Trophoblast cell (in vitro differentiated cells and primary cell): ENCODE results near the gene ZNF799.

ENCODE experiments used
- DNase-seq, 2 donors: peaks; one replicate each; pipeline ENCODE4 v3.0.0-alpha.2; 2016
- H2AFZ ChIP-seq: 2 replicates; pipeline ENCODE4 v1.6.1; 2013; ENCODE audit warnings: low read length, moderate library complexity, mild to moderate bottlenecking; ENCODE audit not compliant: insufficient read depth, poor library complexity
- H2AK5ac ChIP-seq: 2 replicates; pipeline ENCODE4 v1.6.1; 2013; ENCODE audit warnings: mild to moderate bottlenecking, low read length
- H2BK120ac ChIP-seq: 2 replicates; pipeline ENCODE4 v1.6.1; 2013; ENCODE audit warnings: low read length, mild to moderate bottlenecking, moderate library complexity; ENCODE audit not compliant: insufficient read depth, poor library complexity
- H2BK12ac ChIP-seq: 2 replicates; pipeline ENCODE4 v1.6.1; 2013; ENCODE audit warnings: mild to moderate bottlenecking, low read length, moderate library complexity
- H2BK5ac ChIP-seq: 2 replicates; pipeline ENCODE4 v1.6.1; 2013; ENCODE audit warnings: low read length, low read depth, moderate library complexity, mild to moderate bottlenecking; ENCODE audit not compliant: poor library complexity
- H3K14ac ChIP-seq: 2 replicates; pipeline ENCODE4 v1.6.1; 2013; ENCODE audit warnings: mild to moderate bottlenecking, low read length
- H3K18ac ChIP-seq: 2 replicates; pipeline ENCODE4 v1.6.1; 2013; ENCODE audit warnings: mild to moderate bottlenecking, low read length
- H3K23ac ChIP-seq: 2 replicates; pipeline ENCODE4 v1.6.1; 2013; ENCODE audit warnings: low read length
- H3K27ac ChIP-seq: 2 replicates; pipeline ENCODE4 v1.5.1; 2013; ENCODE audit warnings: low read depth, mild to moderate bottlenecking, inconsistent platforms, low read length, moderate library complexity
- H3K27me3 ChIP-seq: 2 replicates; pipeline ENCODE4 v1.6.1; 2013; ENCODE audit warnings: inconsistent platforms, mild to moderate bottlenecking, low read length, moderate library complexity; ENCODE audit not compliant: insufficient read depth
- H3K36me3 ChIP-seq, 2 experiments: 1 replicate in 1 of 2; 2 replicates in 1 of 2; pipeline ENCODE4 v1.6.1; 2013; ENCODE audit warnings: low read length in 2 of 2, mild to moderate bottlenecking in 2 of 2, moderate library complexity in 1 of 2; ENCODE audit not compliant: insufficient read depth in 2 of 2, control insufficient read depth in 1 of 2
- H3K4ac ChIP-seq: 2 replicates; pipeline ENCODE4 v1.6.1; 2013; ENCODE audit warnings: low read depth, mild to moderate bottlenecking, low read length, moderate library complexity
- H3K4me1 ChIP-seq, 2 experiments: 1 replicate in 1 of 2; 2 replicates in 1 of 2; pipeline ENCODE4 v1.6.1; 2013; ENCODE audit warnings: low read length in 2 of 2, mild to moderate bottlenecking in 2 of 2, moderate library complexity in 1 of 2; ENCODE audit not compliant: insufficient read depth in 2 of 2, control insufficient read depth in 1 of 2
- H3K4me2 ChIP-seq: 2 replicates; pipeline ENCODE4 v1.6.1; 2013; ENCODE audit warnings: inconsistent platforms, mild to moderate bottlenecking, low read length, moderate library complexity
- H3K4me3 ChIP-seq: 2 replicates; pipeline ENCODE4 v1.5.1; 2013; ENCODE audit warnings: mild to moderate bottlenecking, low read depth, low read length, inconsistent platforms
- H3K79me1 ChIP-seq: one replicate; pipeline ENCODE4 v1.6.1; 2013; ENCODE audit warnings: low read length
- H3K79me2 ChIP-seq: 2 replicates; pipeline ENCODE4 v1.6.1; 2013; ENCODE audit warnings: low read length, mild to moderate bottlenecking; ENCODE audit not compliant: control insufficient read depth, insufficient read depth, poor library complexity
- H3K9ac ChIP-seq: 2 replicates; pipeline ENCODE4 v1.6.1; 2013; ENCODE audit warnings: mild to moderate bottlenecking, low read length
- H3K9me3 ChIP-seq: 2 replicates; pipeline ENCODE4 v1.6.1; 2013; ENCODE audit warnings: low read depth, mild to moderate bottlenecking, control low read depth, inconsistent platforms, low read length; ENCODE audit not compliant: insufficient read depth
- H4K12ac ChIP-seq: 2 replicates; pipeline ENCODE4 v1.6.1; 2013; ENCODE audit warnings: low read depth, mild to moderate bottlenecking, low read length, moderate library complexity
- H4K8ac ChIP-seq: 2 replicates; pipeline ENCODE4 v1.6.1; 2013; ENCODE audit warnings: low read depth, mild to moderate bottlenecking, low read length, moderate library complexity
- H4K91ac ChIP-seq: one replicate; pipeline ENCODE4 v1.6.1; 2013; ENCODE audit warnings: low read depth, mild to moderate bottlenecking, low read length, moderate library complexity
- WGBS: extraction: QIAGEN DNeasy Blood & Tissue Kit; methylation state at CpG from one replicate; pipeline ENCODE4 v1.1.7; 2013; ENCODE audit warnings: missing lambda C conversion rate; ENCODE audit not compliant: insufficient read length, insufficient coverage; ENCODE audit errors: extremely low coverage; 5-methylcytosine and 5-hydroxymethylcytosine counted together

The ZNF799 gene

DNA sequence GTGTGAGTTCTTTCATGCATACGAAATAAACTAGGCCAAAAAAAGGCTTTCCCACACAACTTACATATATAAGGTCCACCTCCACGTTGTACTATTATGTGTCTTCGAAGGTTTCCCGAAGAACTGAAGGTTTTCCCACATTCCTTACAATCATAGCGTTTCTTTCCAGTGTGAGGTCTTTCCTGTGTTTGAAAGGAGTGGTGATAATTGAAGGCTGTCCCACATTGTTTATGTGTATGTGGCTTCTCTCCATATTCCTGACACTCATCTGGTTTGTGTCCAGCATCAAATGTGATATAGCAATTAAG is 50.2 kb downstream of the ZNF799 start:
- Histone ChIP-seq H3K4me1 (no peaks in the 10 kb centered on the region), H2BK12ac (no peak overlapping the region), H2BK5ac (no peak overlapping the region), H3K79me2 (no peaks in the 10 kb centered on the region), H3K18ac (no peak overlapping the region), H3K27ac (no peak overlapping the region), H2BK120ac (no peak overlapping the region), H3K27me3 (no peaks in the 10 kb centered on the region), H4K91ac (no peak overlapping the region), H4K8ac (no peak overlapping the region), H3K23ac (no peak overlapping the region), H3K79me1 (no peaks in the 10 kb centered on the region), H2AK5ac (no peak overlapping the region), H3K9ac (no peak overlapping the region), H3K4ac (no peak overlapping the region), H3K4me2 (no peak overlapping the region), H3K36me3 (peaks cover 5 to 7% of the 10 kb centered on the region in 2 experiments), H3K9me3 (peaks cover 12% of the 10 kb centered on the region), H2AFZ (no peak overlapping the region), H3K4me3 (no peak overlapping the region), H4K12ac (no peak overlapping the region), H3K14ac (no peak overlapping the region)
- no CpG with 5 or more reads among the region's 5 CpGs for WGBS
- DNase-seq, result no peak

- WGBS, result no CpG with 5 or more reads among the region's 8 CpGs
- Histone ChIP-seq H4K12ac (no peak overlapping the region), H2BK5ac (no peak overlapping the region), H4K91ac (no peak overlapping the region), H3K27ac (no peak overlapping the region), H2BK12ac (no peak overlapping the region), H3K79me1 (no peaks in the 10 kb centered on the region), H3K18ac (no peak overlapping the region), H4K8ac (no peak overlapping the region), H3K27me3 (no peaks in the 10 kb centered on the region), H3K36me3 (peaks cover 5 to 7% of the 10 kb centered on the region in 2 experiments), H3K4me3 (no peak overlapping the region), H2AFZ (no peak overlapping the region), H3K4me2 (no peak overlapping the region), H2BK120ac (no peak overlapping the region), H3K4ac (no peak overlapping the region), H3K4me1 (no peaks in the 10 kb centered on the region), H3K23ac (no peak overlapping the region), H3K14ac (no peak overlapping the region), H3K9me3 (peaks cover 11% of the 10 kb centered on the region), H3K79me2 (no peaks in the 10 kb centered on the region), H2AK5ac (no peak overlapping the region), H3K9ac (no peak overlapping the region)
- DNase-seq, result no peak
Measured at GRCh38 chr19:12350185-12350889, 50.7 kb downstream of the ZNF799 start.

GRCh38 chr19:12346896-12347295 is 54.2 kb downstream of the ZNF799 start:
- Histone ChIP-seq H4K91ac (no peak overlapping the region), H3K4ac (no peak overlapping the region), H3K27ac (no peak overlapping the region), H3K36me3 (peaks cover 3 to 7% of the 10 kb centered on the region in 2 experiments), H3K23ac (no peak overlapping the region), H3K14ac (no peak overlapping the region), H3K27me3 (no peaks in the 10 kb centered on the region), H4K8ac (no peak overlapping the region), H3K4me2 (no peak overlapping the region), H3K18ac (no peak overlapping the region), H3K4me1 (no peaks in the 10 kb centered on the region), H2BK120ac (no peak overlapping the region), H2BK12ac (no peak overlapping the region), H2AK5ac (no peak overlapping the region), H3K79me1 (no peaks in the 10 kb centered on the region), H3K9me3 (peaks cover 6% of the 10 kb centered on the region), H3K79me2 (no peaks in the 10 kb centered on the region), H2AFZ (no peak overlapping the region), H4K12ac (no peak overlapping the region), H3K9ac (no peak overlapping the region), H3K4me3 (no peak overlapping the region), H2BK5ac (no peak overlapping the region)
- WGBS, result no CpG with 5 or more reads among the region's 2 CpGs
- DNase-seq, result peak in 1 of 2 donors; percentile 15

DNA sequence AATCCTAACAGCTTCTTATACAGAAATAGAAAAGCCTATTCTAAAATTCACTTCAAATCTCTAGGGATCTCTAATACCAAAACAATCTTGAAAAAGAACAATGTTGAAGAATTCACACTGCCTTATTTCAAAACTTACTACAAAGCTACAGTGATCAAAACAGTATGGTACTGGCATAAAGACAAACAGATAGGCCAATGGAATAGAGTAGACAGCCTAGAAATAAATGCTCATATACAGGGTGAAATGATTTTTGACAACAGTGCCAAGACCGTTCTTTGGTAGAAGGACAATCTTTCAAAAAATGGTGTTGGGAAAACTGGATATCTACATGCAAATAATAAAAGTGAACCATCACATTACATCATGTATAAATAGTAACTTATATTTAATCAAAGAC is 55.9 kb downstream of the ZNF799 start:
- no peaks in the 10 kb centered on the region for H3K36me3 ChIP-seq
- H3K9ac ChIP-seq, result no peak overlapping the region
- no CpG with 5 or more reads among the region's 1 CpG for whole genome bisulfite sequencing
- no peak overlapping the region for H3K4me3 ChIP-seq
- H3K4ac ChIP-seq, result no peak overlapping the region
- no peaks in the 10 kb centered on the region for H3K27me3 ChIP-seq
- H3K9me3 ChIP-seq, result peaks cover 3% of the 10 kb centered on the region
- no peaks in the 10 kb centered on the region for H3K4me1 ChIP-seq
- H3K79me2 ChIP-seq, result no peaks in the 10 kb centered on the region
- no peaks in the 10 kb centered on the region for H3K79me1 ChIP-seq
- no peak overlapping the region for H4K91ac ChIP-seq
- H4K12ac ChIP-seq, result no peak overlapping the region
- H3K18ac ChIP-seq, result no peak overlapping the region
- DNase-seq, result no peak
- H2AK5ac ChIP-seq, result no peak overlapping the region
- H2BK12ac ChIP-seq, result no peak overlapping the region
- no peak overlapping the region for H3K27ac ChIP-seq
- no peak overlapping the region for H2BK120ac ChIP-seq
- no peak overlapping the region for H3K14ac ChIP-seq
- no peak overlapping the region for H3K4me2 ChIP-seq
- no peak overlapping the region for H3K23ac ChIP-seq
- no peak overlapping the region for H2BK5ac ChIP-seq
- H4K8ac ChIP-seq, result no peak overlapping the region
- no peak overlapping the region for H2AFZ ChIP-seq
